WTC11 (cell line): ENCODE data around the gene AKAP8.

Source experiments
- GABPB1 ChIP-seq: sonication (generic); formaldehyde crosslinking; IDR thresholded peaks from 2 replicates; pipeline ENCODE4 v1.8.1; 2023; ENCODE audit warnings: mild to moderate bottlenecking, missing genetic modification reagents
- HMGA2 ChIP-seq: fragments of 250-450 bp; sonication (Bioruptor Pico); IDR thresholded peaks from 2 replicates; pipeline ENCODE4 v1.4.0; 2021; ENCODE audit warnings: mild to moderate bottlenecking, moderate library complexity
- NFYB ChIP-seq: sonication (generic); formaldehyde crosslinking; conservative IDR thresholded peaks from 2 replicates; pipeline ENCODE4 v1.8.0; 2022; ENCODE audit warnings: low read depth, missing genetic modification reagents
- NR2C2 ChIP-seq: sonication (generic); formaldehyde crosslinking; IDR thresholded peaks from 2 replicates; pipeline ENCODE4 v1.8.0; 2022; ENCODE audit warnings: mild to moderate bottlenecking, missing genetic modification reagents
- SP1 ChIP-seq: sonication (generic); formaldehyde crosslinking; conservative IDR thresholded peaks from 2 replicates; pipeline ENCODE4 v1.8.1; 2022; ENCODE audit warnings: missing genetic modification reagents
- ZNF317 ChIP-seq: sonication (generic); formaldehyde crosslinking; IDR thresholded peaks from 2 replicates; pipeline ENCODE4 v1.8.1; 2023; ENCODE audit warnings: low read depth, mild to moderate bottlenecking, moderate library complexity, missing genetic modification reagents, borderline replicate concordance
- ZNF423 ChIP-seq: fragments of 250-450 bp; sonication (Bioruptor Pico); IDR thresholded peaks from 2 replicates; pipeline ENCODE4 v2.1.2; 2022; ENCODE audit warnings: mild to moderate bottlenecking, moderate library complexity
- TF ChIP-seq, protein P1 (sequence below): fragments of 200-600 bp; IDR thresholded peaks from 2 replicates; pipeline ENCODE4 v1.8.0; 2022; ENCODE audit warnings: antibody characterized with exemption
- TF ChIP-seq, protein P2 (sequence below): sonication (generic); formaldehyde crosslinking; IDR thresholded peaks from 2 replicates; pipeline ENCODE4 v1.8.1; 2023; ENCODE audit warnings: mild to moderate bottlenecking, missing genetic modification reagents, moderate library complexity
- TF ChIP-seq, protein P3 (sequence below): sonication (generic); formaldehyde crosslinking; IDR thresholded peaks from 2 replicates; pipeline ENCODE4 v1.8.0; 2022; ENCODE audit warnings: mild to moderate bottlenecking, missing genetic modification reagents
- TF ChIP-seq, protein P4 (sequence below): fragments of 250-450 bp; sonication (Bioruptor Pico); IDR thresholded peaks from 2 replicates; pipeline ENCODE4 v1.9.0; 2021; ENCODE audit warnings: moderate library complexity, mild to moderate bottlenecking, inconsistent platforms, borderline replicate concordance

DNA sequence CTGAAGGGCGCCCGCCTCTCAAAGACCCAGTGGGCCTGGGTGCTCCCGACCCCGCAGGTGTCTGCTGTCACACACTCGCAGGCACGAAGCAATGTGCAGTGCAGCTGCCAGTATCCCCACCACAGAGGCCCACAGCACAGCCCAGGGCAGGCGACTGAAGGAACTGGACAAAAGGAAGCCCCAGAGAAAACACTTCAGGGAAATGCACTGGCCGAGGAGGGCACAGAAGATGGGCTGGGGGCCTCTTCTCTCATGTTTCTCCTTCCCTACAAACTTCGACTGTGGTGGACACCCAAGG lies 10.0 kb downstream of the AKAP8 start:
- TF ChIP-seq NFYB (CRISPR knock-in tag) = no peak
- TF ChIP-seq, protein P1, sequence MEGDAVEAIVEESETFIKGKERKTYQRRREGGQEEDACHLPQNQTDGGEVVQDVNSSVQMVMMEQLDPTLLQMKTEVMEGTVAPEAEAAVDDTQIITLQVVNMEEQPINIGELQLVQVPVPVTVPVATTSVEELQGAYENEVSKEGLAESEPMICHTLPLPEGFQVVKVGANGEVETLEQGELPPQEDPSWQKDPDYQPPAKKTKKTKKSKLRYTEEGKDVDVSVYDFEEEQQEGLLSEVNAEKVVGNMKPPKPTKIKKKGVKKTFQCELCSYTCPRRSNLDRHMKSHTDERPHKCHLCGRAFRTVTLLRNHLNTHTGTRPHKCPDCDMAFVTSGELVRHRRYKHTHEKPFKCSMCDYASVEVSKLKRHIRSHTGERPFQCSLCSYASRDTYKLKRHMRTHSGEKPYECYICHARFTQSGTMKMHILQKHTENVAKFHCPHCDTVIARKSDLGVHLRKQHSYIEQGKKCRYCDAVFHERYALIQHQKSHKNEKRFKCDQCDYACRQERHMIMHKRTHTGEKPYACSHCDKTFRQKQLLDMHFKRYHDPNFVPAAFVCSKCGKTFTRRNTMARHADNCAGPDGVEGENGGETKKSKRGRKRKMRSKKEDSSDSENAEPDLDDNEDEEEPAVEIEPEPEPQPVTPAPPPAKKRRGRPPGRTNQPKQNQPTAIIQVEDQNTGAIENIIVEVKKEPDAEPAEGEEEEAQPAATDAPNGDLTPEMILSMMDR = no peak
- no peak for TF ChIP-seq HMGA2 (CRISPR knock-in tag)
- TF ChIP-seq ZNF317 (CRISPR knock-in tag) = no peak
- TF ChIP-seq NR2C2 (CRISPR knock-in tag) = no peak
- TF ChIP-seq, protein P2, sequence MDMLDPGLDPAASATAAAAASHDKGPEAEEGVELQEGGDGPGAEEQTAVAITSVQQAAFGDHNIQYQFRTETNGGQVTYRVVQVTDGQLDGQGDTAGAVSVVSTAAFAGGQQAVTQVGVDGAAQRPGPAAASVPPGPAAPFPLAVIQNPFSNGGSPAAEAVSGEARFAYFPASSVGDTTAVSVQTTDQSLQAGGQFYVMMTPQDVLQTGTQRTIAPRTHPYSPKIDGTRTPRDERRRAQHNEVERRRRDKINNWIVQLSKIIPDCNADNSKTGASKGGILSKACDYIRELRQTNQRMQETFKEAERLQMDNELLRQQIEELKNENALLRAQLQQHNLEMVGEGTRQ = no peak
- TF ChIP-seq, protein P3, sequence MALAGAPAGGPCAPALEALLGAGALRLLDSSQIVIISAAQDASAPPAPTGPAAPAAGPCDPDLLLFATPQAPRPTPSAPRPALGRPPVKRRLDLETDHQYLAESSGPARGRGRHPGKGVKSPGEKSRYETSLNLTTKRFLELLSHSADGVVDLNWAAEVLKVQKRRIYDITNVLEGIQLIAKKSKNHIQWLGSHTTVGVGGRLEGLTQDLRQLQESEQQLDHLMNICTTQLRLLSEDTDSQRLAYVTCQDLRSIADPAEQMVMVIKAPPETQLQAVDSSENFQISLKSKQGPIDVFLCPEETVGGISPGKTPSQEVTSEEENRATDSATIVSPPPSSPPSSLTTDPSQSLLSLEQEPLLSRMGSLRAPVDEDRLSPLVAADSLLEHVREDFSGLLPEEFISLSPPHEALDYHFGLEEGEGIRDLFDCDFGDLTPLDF (CRISPR knock-in tag) = no peak
- TF ChIP-seq SP1 (CRISPR knock-in tag) = no peak
- TF ChIP-seq ZNF423 = no peak
- TF ChIP-seq GABPB1 = no peak
- TF ChIP-seq, protein P4, sequence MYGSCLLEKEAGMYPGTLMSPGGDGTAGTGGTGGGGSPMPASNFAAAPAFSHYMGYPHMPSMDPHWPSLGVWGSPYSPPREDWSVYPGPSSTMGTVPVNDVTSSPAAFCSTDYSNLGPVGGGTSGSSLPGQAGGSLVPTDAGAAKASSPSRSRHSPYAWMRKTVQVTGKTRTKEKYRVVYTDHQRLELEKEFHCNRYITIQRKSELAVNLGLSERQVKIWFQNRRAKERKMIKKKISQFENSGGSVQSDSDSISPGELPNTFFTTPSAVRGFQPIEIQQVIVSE (CRISPR knock-in tag) = no peak
